Lower lobe of right lung (tissue), 2 donors: ENCODE data around the gene CASP7. TPM values are rescaled to one million over a fixed set of nuclear protein-coding genes. Genes with fewer than 3 reads are reported as not detected.
"Not testable (repeated sequence)": the region's sequence is repeated elsewhere in the genome, so short reads cannot be mapped to it uniquely, and the experiment has no call there.

Source experiments
- ATAC-seq, 2 donors: fragments of 200-7000 bp; cut with Tn5 transposase; one replicate each; pipeline ENCODE4 v1.9.1; 2020 to 2022; ENCODE audit warnings: mild to moderate bottlenecking in 2 of 2, moderate library complexity in 2 of 2
- DNase-seq: peaks from one replicate; pipeline ENCODE4 v3.0.0-alpha.2; 2020
- H3K27ac ChIP-seq: fragments of 200-600 bp; one replicate; pipeline ENCODE4 v1.8.0; 2022
- H3K27me3 ChIP-seq: fragments of 200-600 bp; one replicate; pipeline ENCODE4 v1.8.0; 2022; ENCODE audit warnings: low read depth
- H3K36me3 ChIP-seq: fragments of 200-600 bp; one replicate; pipeline ENCODE4 v1.8.0; 2022; ENCODE audit warnings: mild to moderate bottlenecking
- H3K4me1 ChIP-seq: fragments of 200-600 bp; one replicate; pipeline ENCODE4 v1.8.0; 2022
- H3K4me3 ChIP-seq: fragments of 200-600 bp; one replicate; pipeline ENCODE4 v1.8.0; 2022; ENCODE audit warnings: mild to moderate bottlenecking
- H3K9me3 ChIP-seq: fragments of 200-600 bp; one replicate; pipeline ENCODE4 v1.8.0; 2022
- CTCF ChIP-seq: fragments of 200-600 bp; IDR thresholded peaks from one replicate; pipeline ENCODE4 v1.8.0; 2022; ENCODE audit warnings: antibody characterized with exemption, mild to moderate bottlenecking
- intact Hi-C: fragments of 100-400 bp; cut with DNase I; formaldehyde crosslinking; loops from one replicate; pipeline ENCODE4 v1.11.0; 2022
- microRNA-seq: library from miRNA; unstranded; fragments of <30 nt; microRNA quantifications from one replicate; pipeline ENCODE4 v1.2.0, GENCODE V29; 2020; ENCODE audit warnings: borderline number of aligned reads
- total RNA-seq: library from RNA; stranded (reverse); fragmentation: NEBNext Ultra II Directional; extraction: Animal tissue kit (Norgen Biotek cat#: 25700); gene quantifications from one replicate; pipeline ENCODE4 v1.2.1, GENCODE V29; 2021
- donor health status: DM: no; HTN: yes; CAD: no; lungs with severe emphysema.

Gene CASP7
- total RNA-seq, 1 donor from 2014 or later, result 36.3 TPM

- intact Hi-C loops, result no loop called here
- Histone ChIP-seq H3K9me3 (no peaks in the 10 kb centered on the region), H3K4me3 (no peak overlapping the region), H3K27me3 (peaks cover 8% of the 10 kb centered on the region), H3K27ac (no peak overlapping the region), H3K4me1 (no peaks in the 10 kb centered on the region), H3K36me3 (no peaks in the 10 kb centered on the region)
- ATAC-seq, result no peak
- TF ChIP-seq CTCF, result no peak
- DNase-seq, result no peak
Observed at GRCh38 chr10:113765910-113766309, 86.2 kb downstream of the CASP7 start.

GRCh38 chr10:113767222-113767621 is 87.5 kb downstream of the CASP7 start:
- intact Hi-C loops, result no loop called here
- no peaks in the 10 kb centered on the region for H3K9me3 ChIP-seq

GRCh38 chr10:113770346-113770745 is 90.6 kb downstream of the CASP7 start:
- Histone ChIP-seq H3K36me3 (no peaks in the 10 kb centered on the region), H3K4me1 (no peaks in the 10 kb centered on the region), H3K4me3 (no peak overlapping the region), H3K27me3 (peaks cover 8% of the 10 kb centered on the region), H3K9me3 (no peaks in the 10 kb centered on the region), H3K27ac (no peak overlapping the region)
- ATAC-seq (no peak), DNase-seq (no peak)
- TF ChIP-seq CTCF, result no peak
- intact Hi-C loops, result no loop called here

More at GRCh38 chr10:113767222-113767621, 87.5 kb downstream of the CASP7 start:
- no peak for TF ChIP-seq CTCF
- no peaks in the 10 kb centered on the region for H3K36me3 ChIP-seq
- H3K4me3 ChIP-seq, result no peak overlapping the region
- no peak overlapping the region for H3K27ac ChIP-seq
- H3K4me1 ChIP-seq, result no peaks in the 10 kb centered on the region
- no peak for DNase-seq
- no peak for ATAC-seq
- peaks cover 8% of the 10 kb centered on the region for H3K27me3 ChIP-seq

GRCh38 chr10:113771131-113771530 is 91.4 kb downstream of the CASP7 start:
- H3K9me3 ChIP-seq, DNase-seq, intact Hi-C loops, H3K4me3 ChIP-seq, H3K36me3 ChIP-seq, ATAC-seq, H3K27ac ChIP-seq, H3K27me3 ChIP-seq, H3K4me1 ChIP-seq: not testable (repeated sequence)

- Histone ChIP-seq H3K36me3 (no peaks in the 10 kb centered on the region), H3K4me1 (no peaks in the 10 kb centered on the region), H3K27ac (no peak overlapping the region), H3K9me3 (no peaks in the 10 kb centered on the region), H3K4me3 (no peak overlapping the region), H3K27me3 (no peaks in the 10 kb centered on the region)
- intact Hi-C loops, result no loop called here
- no peak for DNase-seq
- no peak for TF ChIP-seq CTCF
- ATAC-seq, result no peak
Observed at GRCh38 chr10:113775686-113776294, 96.1 kb downstream of the CASP7 start.

- Histone ChIP-seq H3K36me3 (no peaks in the 10 kb centered on the region), H3K4me1 (no peaks in the 10 kb centered on the region), H3K27me3 (no peaks in the 10 kb centered on the region), H3K9me3 (no peaks in the 10 kb centered on the region), H3K27ac (no peak overlapping the region), H3K4me3 (no peak overlapping the region)
- no peak for DNase-seq
- ATAC-seq, result no peak
- intact Hi-C loops, result no loop called here
- TF ChIP-seq CTCF, result no peak
Observed at GRCh38 chr10:113776553-113776952, 96.8 kb downstream of the CASP7 start.

Small RNAs within 50 kb of the gene (microRNA-seq; reads per million reads assigned to microRNA genes)
- not detected for gene MIR4483

Other genes starting within 250 kb of the CASP7 start
- gene HABP2, start 126.9 kb upstream of the CASP7 start, total RNA-seq, result 0.77 TPM
- gene NRAP, start 15.9 kb upstream of the CASP7 start, total RNA-seq, result not detected
- 7.0 TPM for gene PLEKHS1, start 71.8 kb downstream of the CASP7 start, total RNA-seq
- 7.1 TPM for gene DCLRE1A, start 174.2 kb downstream of the CASP7 start, total RNA-seq
- 43.6 TPM for gene NHLRC2, start 174.7 kb downstream of the CASP7 start, total RNA-seq